IPS-18c (cell line): ENCODE measurements around the gene PER2.

ENCODE experiments used
- H3K4me3 ChIP-seq: 2 replicates; pipeline ENCODE4 v1.7.0; 2013; ENCODE audit warnings: low read depth, mild to moderate bottlenecking, low read length, moderate library complexity; ENCODE audit not compliant: insufficient read depth
- H3K9me3 ChIP-seq: one replicate; pipeline ENCODE4 v1.6.1; 2013; ENCODE audit warnings: mild to moderate bottlenecking, low read length, moderate library complexity; ENCODE audit not compliant: control insufficient read depth, insufficient read depth

Gene PER2

DNA sequence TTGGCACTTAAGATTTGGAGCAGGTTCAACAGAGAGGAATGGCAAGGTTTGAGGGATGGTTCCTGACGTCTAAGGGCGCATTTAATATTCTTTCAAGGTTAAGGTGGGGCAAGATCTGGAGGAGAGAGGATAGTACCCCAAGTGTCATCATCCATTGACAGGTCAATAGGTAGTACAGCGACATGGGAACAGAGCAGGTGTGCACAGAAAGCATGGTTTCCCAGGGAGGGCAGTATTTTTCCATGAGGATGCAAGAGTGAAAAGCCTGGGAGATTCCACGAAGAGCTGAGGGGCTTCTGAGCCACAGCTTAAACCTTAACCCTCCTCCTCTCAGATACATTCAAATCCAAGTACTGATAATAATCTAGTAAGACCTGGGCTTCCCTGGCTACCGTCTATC, 57.7 kb downstream of the PER2 start:
- H3K9me3 ChIP-seq, result no peaks in the 10 kb centered on the region
- peak overlapping the region; percentile 57 for H3K4me3 ChIP-seq

DNA sequence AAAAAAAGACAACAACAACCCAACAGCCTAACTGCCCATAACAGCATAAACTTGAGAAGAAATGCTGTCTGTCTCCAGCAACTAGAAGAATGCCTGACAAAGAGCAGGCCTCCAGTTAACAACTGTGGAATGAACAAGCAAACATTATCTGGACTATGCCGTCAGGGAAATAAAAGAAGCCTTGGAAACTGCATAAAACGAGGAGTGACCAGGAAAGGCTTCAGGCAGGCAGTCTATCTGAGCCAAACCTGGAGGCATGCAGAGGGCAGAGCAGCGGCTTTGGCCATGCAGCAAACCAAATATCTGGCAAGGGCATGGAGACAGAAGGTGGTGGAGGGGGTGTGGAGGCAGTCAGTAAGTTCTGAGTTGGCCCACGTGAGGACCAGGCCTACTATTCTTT, 59.7 kb downstream of the PER2 start:
- no peaks in the 10 kb centered on the region for H3K9me3 ChIP-seq
- no peak overlapping the region for H3K4me3 ChIP-seq

DNA sequence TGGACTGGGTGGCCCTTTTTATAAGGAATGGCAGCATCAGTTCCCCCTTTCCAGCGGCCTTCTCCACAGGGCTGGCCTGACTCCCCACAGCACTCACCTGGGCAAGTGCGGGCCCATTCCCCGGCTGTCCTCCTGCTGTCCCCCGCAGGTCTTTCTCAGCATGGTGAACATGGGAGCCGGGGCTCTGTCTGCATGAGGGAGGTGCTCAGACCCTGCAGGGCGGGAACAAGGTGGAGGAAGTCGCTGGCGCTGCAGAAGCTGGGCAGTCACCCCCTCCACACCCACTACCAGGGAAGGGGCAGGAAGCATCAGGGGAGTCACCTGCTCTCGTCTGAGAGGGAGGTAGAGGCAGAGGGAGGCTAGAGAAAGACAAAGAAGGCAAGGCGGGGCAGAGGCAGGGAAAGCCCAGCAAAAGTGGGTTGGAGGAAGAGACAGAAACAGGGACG, 60.8 kb downstream of the PER2 start:
- Histone ChIP-seq H3K4me3 (no peak overlapping the region), H3K9me3 (no peaks in the 10 kb centered on the region)

DNA sequence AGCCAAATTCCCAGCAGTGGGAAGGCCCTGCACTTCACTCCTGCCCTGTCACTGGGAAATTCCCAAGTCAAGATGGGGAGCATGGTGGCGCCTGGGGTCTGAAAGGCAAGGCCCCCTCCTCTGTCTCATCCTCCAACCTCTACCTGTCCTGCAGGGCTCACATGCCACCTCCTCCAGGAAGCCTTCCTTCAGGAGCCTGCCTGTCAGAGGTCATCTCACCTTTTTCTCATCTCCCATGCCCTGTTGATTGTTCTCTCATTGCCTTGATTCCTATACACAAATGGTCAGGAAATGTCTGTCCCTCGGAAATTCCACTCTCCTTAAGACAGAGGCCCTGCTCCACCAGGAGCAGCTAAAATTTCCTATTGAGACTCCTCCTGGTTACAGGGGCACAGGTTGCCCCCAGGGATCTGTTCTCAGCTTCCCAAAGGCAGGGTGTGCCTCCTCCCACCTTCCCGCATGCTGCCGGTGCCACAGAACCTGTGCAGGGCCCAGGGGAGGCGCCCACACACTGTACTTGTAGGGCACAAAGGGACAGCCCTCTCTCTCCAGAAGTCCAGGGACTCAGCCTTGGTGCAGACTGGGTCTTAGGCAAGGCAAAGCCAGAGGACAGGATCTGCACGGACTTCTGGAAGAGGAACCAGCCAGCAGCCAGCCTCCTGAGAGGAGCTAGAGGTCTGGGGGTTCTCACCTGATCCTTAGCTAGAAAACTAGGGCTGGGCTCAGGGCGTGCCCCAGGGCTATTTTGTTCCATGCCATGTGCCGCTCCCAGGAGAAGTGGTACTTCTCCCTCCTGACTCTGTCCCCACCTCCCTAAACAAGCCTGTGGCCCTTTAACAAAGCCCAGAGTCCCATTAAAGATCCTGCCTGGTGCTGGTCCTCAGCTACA, 61.5 kb downstream of the PER2 start:
- Histone ChIP-seq H3K9me3 (no peaks in the 10 kb centered on the region), H3K4me3 (no peak overlapping the region)

DNA sequence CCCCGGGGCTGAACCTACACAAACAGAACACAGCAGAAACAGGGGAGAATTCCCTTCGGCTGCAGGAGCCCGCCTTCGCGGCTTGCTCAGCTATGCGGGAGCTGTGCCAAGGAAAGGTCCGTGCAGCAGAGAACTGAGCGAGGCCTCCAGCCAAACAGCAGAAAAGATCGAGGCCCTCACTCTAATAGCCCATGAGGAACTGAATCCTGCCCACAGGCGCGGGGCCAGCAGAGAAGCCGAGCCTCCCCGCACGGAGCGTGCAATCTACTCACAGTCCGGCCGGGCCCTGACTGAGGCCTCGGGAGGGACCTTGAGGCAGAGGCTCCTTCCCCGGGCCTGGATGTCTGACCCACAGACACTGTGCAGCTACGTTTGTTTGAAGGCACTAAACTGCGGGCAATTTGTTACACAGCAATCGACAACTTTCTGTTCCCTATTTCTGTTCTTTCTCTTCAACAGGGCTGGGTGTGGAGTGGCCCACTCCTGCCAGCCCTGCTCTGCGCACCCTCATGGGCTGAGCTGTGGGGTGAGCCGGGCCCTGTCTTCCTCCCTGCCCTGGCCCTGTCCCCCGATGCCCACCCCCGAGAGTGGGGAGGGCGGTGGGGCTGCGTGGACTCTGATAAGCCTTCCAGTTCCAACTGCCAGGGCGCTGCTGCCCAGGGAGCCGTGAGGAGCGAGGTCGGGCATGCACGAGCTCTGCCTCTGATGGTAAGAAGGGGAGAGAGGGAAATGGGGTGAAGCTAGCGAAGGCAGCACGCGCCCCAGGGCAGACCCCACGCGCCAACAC, 62.3 kb downstream of the PER2 start:
- no peaks in the 10 kb centered on the region for H3K9me3 ChIP-seq
- H3K4me3 ChIP-seq, result no peak overlapping the region

DNA sequence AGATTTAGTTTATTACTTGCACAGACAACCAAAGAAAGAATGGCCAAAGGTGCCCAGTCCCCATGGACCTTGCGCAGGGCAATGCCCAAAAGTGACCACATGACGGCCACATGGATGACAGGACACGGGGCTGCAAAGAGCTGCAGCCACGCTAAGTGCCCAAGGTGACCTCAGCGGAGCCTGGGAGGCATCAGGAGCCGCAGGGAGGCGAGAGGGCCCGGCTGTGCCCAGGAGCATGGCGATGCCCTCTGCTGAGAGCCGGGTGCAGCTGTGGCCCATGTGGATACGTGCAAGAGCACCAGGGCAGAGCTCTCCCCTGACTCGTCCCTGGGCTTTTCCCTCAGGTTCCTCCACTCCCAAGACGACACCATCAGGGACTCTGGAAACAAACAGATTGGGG, 63.3 kb downstream of the PER2 start:
- Histone ChIP-seq H3K4me3 (no peak overlapping the region), H3K9me3 (no peaks in the 10 kb centered on the region)

DNA sequence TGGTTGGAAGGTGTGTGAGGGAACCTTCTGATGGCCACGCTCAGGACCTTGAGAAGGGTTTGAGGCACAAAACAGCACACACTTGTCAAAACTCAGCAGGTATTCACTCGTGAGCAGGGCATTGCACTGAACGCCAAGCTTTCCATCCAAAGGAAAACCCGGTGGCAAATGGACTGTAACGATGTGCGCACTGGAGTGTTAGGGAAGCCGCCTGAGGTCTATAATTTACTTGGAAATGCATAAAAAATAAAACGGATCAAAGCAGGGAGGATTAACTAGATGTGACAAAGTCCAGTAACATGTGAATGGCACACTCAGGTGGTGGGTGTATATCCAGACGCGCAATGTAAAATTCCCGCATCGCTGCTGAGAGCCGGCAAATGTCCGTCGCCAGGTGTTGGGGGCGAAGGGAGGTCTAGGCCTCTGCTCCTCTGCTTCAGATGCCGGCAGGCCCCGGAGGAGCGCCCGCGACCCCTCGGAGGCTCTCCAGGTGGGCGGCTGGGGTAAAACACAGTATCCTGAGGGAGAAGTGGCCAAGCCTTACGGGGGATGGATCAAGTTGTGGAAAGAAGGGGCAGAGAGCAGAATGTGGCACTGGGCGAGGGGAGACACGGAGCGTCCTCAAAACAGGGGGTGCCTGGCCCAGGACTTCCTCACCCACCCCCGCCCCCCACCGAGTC, 63.9 kb downstream of the PER2 start:
- no peak overlapping the region for H3K4me3 ChIP-seq
- H3K9me3 ChIP-seq, result no peaks in the 10 kb centered on the region

DNA sequence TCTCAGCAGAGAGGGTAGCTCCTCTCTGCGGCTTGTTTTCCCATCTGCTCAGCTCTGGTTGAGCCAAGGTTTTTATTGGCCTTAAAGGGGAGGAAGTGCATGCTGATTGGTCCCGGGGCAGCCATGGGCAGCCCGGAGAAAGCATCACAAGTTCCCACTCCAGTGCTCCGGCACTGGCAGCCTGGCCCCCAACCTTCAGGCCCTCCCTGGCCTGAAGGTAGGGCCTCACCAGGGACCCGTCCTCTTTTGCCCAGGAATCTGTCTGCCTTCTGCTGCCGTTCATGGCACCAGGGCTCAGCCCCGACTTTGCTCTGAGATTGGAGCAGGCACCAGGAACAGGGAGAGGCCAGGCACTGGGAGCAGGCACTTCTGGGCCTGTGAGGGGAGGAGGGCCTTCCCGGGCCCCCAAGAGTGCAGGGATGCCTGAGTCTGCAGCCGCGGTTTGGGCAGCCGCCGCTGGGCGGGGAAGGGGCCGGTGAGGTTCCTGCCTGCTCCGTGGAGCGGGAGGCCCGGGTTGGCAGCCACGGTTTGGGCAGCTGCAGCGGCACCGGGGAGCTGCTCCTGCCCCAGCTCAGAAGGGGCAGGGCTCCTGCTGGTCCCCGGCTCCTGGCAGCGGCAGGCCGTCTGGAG, 67.4 kb downstream of the PER2 start:
- H3K9me3 ChIP-seq, result no peaks in the 10 kb centered on the region
- no peak overlapping the region for H3K4me3 ChIP-seq

DNA sequence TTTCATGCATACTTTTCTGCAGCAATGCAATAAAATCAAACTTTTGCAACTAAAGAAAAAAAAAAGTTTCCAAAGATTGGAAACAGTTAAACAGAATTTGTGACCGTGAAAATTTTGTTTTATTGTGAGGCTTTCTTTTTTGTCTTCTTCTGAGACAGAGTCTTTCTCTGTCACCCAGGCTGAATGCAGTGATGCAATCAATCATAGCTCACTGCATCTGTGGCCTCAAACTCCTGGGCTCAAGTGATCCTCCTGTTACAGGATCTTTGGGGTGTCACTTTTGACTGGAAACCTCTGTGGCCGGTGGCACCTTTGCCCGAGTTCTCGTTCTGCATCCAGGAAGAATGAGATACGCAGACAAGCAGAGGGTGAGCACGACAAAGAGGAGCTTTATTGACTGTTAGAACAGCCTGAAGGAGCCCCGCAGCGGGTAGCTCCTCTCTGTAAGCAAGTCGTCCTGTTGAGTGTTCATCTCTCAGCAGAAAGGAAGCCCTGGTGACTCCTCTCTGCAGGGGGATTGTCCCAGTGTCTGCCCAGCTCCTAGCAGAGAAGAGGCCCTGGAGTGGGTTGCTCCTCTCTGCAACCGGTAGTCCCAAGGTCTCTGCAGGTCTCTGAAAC, 68.0 kb downstream of the PER2 start:
- no peaks in the 10 kb centered on the region for H3K9me3 ChIP-seq
- H3K4me3 ChIP-seq, result no peak overlapping the region

DNA sequence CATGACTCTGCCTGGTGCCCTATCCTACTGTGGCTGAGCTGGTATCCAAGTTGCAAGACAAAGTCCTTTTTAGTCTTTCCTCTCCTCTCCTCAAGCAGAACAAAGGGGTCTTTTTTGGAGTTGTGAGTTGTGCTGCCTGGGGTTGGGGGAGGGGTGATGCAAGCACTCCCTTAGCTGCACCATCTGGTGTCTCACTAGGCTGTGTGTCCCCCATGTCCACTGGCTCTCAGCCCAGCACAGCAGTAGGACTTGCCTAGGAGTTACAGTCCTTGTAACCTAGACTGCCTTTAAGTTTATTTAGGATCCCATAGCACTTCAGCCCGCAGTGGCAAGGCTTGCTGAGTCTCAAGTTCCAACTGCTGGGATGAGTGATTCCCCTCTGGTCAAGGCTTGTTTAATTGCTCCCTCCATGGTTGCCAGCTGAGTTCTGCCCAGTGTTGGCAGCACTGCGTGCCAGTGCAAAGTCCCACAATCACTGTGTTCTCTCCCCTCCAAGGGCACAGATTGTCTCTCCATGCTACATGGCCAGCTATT, 71.7 kb downstream of the PER2 start:
- Histone ChIP-seq H3K9me3 (no peaks in the 10 kb centered on the region), H3K4me3 (no peak overlapping the region)

DNA sequence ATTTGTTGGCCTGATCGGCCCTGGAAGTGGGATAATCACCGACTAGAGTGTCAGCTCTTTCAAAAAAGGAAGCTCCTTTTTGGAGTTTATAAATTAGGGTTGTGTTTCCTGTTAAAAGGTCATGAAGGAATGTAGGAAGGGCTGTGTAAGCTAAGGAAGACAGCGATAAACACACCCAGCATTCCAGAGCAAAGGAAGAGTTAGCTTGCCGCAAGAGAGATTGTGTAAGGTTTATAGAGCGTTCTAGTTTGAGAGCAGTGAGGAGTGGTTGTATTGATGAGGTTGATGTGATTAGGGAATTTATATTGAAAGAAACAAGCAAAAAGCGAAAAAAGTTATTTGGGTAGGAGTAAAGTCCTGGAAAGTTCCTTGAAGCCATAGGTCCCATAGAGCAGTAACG, 81.4 kb downstream of the PER2 start:
- Histone ChIP-seq H3K4me3 (no peak overlapping the region), H3K9me3 (peaks cover 2% of the 10 kb centered on the region)

DNA sequence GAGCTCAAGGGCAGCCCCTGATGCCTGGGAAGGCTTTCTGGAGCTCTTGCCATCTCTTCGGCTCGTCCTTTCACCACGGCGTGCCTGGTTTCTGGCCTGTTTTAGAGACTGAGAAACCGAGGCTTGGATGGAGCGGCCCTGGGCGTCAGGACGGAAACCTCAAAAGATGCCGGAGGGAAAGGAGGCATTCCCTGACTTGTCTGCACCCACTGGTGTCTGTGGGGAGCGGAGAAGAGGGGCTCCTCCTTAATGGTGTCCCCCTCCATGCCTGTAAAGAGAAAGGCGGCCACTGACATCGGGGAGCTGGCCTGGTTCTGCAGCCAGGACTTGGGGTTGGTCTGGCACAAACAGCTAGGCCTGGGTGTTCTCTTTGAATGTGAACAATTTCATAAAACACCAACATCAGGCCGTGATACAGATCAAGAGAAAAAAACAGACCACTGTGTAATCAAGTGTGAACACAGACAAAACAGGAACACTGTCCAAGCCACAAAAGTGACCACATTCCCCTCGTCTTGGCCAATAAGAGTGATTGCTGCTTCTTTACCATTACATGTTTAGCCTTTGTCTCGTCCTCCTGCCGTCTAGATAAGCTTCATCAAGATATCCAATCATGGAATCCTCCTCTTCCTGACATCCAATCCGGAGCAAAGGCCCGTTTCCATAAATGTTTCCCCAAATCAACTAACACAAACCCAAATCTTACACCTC, 84.3 kb downstream of the PER2 start:
- Histone ChIP-seq H3K4me3 (peak overlapping the region; percentile 48; the same call in 1 of the 2 replicates), H3K9me3 (peaks cover 2% of the 10 kb centered on the region)

DNA sequence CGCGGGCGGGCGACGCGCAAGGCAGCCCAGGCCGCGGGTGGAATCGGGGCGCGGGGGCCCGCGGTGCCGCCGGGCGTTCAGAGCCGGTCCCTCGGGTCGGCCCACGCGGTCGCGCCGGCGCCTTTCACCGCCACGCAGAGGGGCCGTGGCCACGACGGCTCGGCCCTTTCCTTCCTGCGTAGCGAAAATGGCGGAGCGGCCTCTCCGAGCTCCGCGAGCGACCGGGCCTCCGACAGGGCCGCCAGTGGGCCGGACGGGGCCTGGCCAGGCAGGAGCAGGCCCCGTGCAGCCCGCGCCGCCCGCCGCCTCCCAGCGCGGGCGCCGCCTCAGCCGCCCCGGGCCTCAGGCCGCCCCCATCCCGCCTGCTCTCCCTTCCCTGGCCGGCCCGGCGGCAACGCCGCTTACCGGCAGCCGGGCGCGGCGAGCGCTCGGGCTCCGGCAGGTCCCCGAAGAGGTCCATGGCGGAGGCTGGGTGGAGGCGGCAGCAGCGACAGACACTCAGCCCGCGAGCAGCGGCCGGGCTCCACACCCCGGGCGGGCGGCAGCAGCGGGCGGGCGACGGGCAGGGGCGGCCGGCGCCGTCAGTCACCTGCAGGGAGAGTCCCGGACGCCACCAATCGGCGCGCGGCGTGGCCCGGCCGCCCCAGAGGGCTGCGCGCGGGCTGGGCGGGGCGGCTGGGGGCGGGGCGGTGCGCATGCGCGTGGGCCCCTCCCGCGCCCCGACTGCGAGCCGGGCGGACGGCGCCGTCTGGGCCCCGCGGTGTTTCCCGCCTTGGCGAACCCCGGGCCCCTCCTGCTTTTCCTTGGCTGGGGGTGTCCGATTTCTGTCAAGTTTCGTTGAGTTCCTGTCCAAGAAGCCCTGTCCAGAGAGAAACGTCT, 85.1 kb downstream of the PER2 start, which contains the start of gene ILKAP:
Gene ILKAP (minus strand): TSS at position 602 of the 879 bp plus-strand sequence. CDS start 142 bp downstream, at position 460.
- Histone ChIP-seq H3K4me3 (peak within 1 kb of the TSS; percentile 70), H3K9me3 (peaks cover 2% of the 10 kb centered on the region)

DNA sequence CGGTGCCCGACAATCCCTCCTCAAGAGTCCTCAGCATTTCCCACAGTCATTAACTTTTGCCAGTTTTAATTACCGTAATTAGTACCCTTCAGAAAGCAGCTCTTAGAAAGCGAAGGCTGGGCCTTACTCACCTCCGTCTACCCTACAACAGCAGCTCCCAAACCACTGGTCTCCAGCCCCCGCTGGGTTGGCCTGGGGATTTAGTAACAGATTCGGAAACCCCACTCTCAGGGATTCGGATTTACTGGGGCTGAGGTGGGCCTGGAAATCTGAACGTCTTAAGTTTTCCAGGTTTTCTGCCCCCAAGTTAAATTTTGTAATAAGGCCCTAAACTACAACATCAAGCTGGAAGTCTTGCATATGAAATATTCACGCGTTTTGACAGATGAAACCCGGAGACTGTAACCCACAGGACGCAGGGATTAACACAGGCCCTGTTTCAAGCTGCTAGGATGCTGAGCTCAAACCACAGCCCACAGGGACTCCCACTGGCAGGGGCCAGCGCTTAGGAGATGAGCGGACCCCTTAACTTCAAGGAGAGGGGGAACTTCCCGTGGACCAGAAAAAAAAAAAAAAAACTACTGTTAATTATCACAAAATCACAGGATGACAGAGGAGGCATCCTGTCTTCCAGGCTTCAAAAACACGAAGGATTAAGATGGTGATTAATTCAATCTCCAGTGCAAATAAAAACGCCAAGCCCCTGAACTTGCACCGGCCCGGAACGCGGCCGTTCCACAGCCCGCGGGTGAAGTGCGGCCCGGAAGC, 85.9 kb downstream of the PER2 start:
- Histone ChIP-seq H3K9me3 (peaks cover 2% of the 10 kb centered on the region), H3K4me3 (peak overlapping the region; percentile 70)
